ENCODE data around the gene HOXC13. TPM values are rescaled to one million over a fixed set of nuclear protein-coding genes. Genes with fewer than 3 reads are reported as not detected.

HOXC13 gene
- total and polyA plus RNA-seq, 2 experiments from 2014 or later: 0.10 TPM; not detected in 1

DNA sequence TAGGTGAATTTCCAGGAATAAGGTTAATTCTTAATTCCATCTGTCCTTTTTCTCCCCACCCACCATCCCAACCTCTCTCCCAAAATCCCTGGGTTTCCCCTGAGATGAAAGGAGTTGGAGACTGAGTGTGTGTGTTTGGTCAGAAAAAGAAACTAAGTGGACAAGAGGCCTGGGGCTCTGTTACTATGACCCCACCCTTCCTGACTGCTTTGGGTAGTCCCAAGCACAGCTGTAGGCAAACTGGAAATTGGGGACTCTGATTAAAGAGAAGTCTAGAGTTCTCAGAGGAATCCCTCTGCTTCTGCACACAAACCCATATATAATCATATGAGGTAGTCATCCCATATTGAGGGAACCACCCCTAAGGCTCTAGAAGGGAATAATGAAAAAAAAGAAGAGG is 9.1 kb downstream of the HOXC13 start:
- no peak for ATAC-seq

DNA sequence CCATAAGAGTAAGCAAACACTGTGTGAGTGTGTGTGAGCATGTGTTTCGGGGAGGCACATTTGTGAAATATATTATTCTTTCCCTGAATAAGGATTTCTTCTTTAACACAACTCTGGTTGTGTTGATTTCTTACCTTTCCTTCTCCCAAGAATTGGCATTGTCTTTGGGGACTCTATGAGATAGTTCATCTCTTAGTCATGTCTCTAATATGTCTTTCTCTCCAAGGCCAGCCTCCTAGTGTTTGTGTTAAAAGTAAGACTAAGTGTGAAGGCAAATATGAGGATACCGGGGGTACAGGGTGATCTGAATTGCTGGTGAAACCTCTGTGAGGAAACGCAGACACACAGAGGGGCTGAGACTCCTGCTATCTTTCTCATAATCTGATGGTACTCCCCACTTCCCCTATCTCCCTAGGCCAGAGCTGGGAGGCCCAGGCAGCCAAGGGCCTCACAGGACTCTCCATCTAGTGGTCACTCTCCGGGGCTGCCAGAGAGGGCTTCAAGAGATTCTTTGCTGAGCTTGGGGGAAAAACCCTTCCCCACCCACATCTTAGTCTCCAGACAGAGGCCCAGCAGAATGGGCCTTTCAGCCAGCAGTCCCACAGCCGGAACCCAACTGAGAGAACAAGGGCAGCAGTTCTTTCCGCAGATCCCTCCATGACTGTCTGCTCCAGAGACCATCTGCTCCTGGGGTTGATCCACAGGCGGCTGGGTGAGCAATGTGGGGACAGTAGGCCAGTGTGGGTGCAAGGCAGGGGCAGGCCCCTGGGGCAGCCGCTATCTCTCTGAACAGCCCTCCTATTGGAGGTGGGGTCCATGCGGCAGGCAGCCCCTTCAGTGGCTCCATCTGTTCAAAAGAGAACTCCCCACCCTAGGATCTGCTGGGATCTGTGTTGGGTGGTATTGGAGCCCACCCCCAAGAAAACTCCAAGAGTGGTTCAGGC is 10.3 kb downstream of the HOXC13 start:
- H3K4me3 Mint-ChIP-seq: no peak overlapping the region; the same call in 2 of the 3 replicates
- Histone ChIP-seq H3K79me2 (replicated peaks; ENCODE audit: insufficient read depth) (no peaks in the 10 kb centered on the region), H3K4me3 (peak overlapping the region; percentile 39; the same call in 1 of the 2 replicates), H3K4me1 (ENCODE audit: insufficient read depth) (peaks cover 31% of the 10 kb centered on the region), H3K4me2 (peak overlapping the region; percentile 69), H3K9me2 (ENCODE audit: insufficient read depth) (no peaks in the 10 kb centered on the region), H2AFZ (no peak overlapping the region), H4K20me1 (replicated peaks; ENCODE audit: insufficient read depth) (peaks cover 80% of the 10 kb centered on the region), H3F3A (replicated peaks; ENCODE audit: low read depth) (peaks cover 50% of the 10 kb centered on the region), H3K36me3 (ENCODE audit: insufficient read depth) (no peaks in the 10 kb centered on the region), H3K27me3 (ENCODE audit: insufficient read depth) (peaks cover 100% of the 10 kb centered on the region), H3K27ac (ENCODE audit: low read depth) (no peak overlapping the region)
- H3K36me3 Mint-ChIP-seq (ENCODE audit: low read depth): peaks cover 3% of the 10 kb centered on the region; the same call in 1 of the 3 replicates
- peaks cover 100% of the 10 kb centered on the region for H3K27me3 Mint-ChIP-seq (ENCODE audit: insufficient read depth, low read depth, poor library complexity)
- DNase-seq (ENCODE audit: low spot score) (no peak), ATAC-seq (no peak; the same call in 2 of the 3 replicates)
- TF ChIP-seq EZH2 (IDR thresholded peaks at IDR 0.05; ENCODE audit: low read depth, unreplicated experiment) (peak; percentile 75), EZH2phosphoT487 (IDR thresholded peaks at IDR 0.05; ENCODE audit: unreplicated experiment) (peak; percentile 20), ETS1 (IDR thresholded peaks at IDR 0.05) (no peak)
- TF ChIP-seq, protein P1, sequence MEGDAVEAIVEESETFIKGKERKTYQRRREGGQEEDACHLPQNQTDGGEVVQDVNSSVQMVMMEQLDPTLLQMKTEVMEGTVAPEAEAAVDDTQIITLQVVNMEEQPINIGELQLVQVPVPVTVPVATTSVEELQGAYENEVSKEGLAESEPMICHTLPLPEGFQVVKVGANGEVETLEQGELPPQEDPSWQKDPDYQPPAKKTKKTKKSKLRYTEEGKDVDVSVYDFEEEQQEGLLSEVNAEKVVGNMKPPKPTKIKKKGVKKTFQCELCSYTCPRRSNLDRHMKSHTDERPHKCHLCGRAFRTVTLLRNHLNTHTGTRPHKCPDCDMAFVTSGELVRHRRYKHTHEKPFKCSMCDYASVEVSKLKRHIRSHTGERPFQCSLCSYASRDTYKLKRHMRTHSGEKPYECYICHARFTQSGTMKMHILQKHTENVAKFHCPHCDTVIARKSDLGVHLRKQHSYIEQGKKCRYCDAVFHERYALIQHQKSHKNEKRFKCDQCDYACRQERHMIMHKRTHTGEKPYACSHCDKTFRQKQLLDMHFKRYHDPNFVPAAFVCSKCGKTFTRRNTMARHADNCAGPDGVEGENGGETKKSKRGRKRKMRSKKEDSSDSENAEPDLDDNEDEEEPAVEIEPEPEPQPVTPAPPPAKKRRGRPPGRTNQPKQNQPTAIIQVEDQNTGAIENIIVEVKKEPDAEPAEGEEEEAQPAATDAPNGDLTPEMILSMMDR (conservative IDR thresholded peaks at IDR 0.05; ENCODE audit: low read depth in 2 of 2): peak; percentile 13 to 32; a peak in 3 of 4 replicates
- peaks cover 24% of the 10 kb centered on the region for H3K4me1 Mint-ChIP-seq
- H3K27ac Mint-ChIP-seq: no peak overlapping the region
- 0 out of 3 replicates have a peak, but pooled peaks cover under 1% of the 10 kb centered on the region for H3K9me3 Mint-ChIP-seq

More for the DNA sequence above, 9.1 kb downstream of the HOXC13 start:
- DNase-seq (ENCODE audit: low spot score): no peak
- TF ChIP-seq REST (IDR thresholded peaks at IDR 0.05; ENCODE audit: unreplicated experiment) (no peak), EZH2 (IDR thresholded peaks at IDR 0.05; ENCODE audit: low read depth, unreplicated experiment) (peak; percentile 37), POLR2AphosphoS5 (IDR thresholded peaks at IDR 0.05; ENCODE audit: low read depth) (no peak), JUNB (IDR thresholded peaks at IDR 0.05; ENCODE audit: unreplicated experiment) (no peak)
- no peak overlapping the region for H3K4me3 ChIP-seq
- no peak overlapping the region for H2AFZ ChIP-seq
- peaks cover 84% of the 10 kb centered on the region for H4K20me1 ChIP-seq (replicated peaks; ENCODE audit: insufficient read depth)
- no peaks in the 10 kb centered on the region; the same call in 2 of the 3 replicates for H3K9me3 Mint-ChIP-seq
- H3K9me2 ChIP-seq (ENCODE audit: insufficient read depth): no peaks in the 10 kb centered on the region
- H3K4me3 Mint-ChIP-seq: no peak overlapping the region
- no peak overlapping the region for H3K27ac Mint-ChIP-seq
- peaks cover 28% of the 10 kb centered on the region; the same call in 1 of the 2 replicates for H3K4me1 ChIP-seq (ENCODE audit: insufficient read depth)
- no peak overlapping the region for H3K27ac ChIP-seq (ENCODE audit: low read depth)
- no peaks in the 10 kb centered on the region for H3K79me2 ChIP-seq (replicated peaks; ENCODE audit: insufficient read depth)
- peaks cover 100% of the 10 kb centered on the region for H3K27me3 Mint-ChIP-seq (ENCODE audit: insufficient read depth, low read depth, poor library complexity)
- peaks cover 16% of the 10 kb centered on the region for H3K4me1 Mint-ChIP-seq
- H3K36me3 Mint-ChIP-seq (ENCODE audit: low read depth): no peaks in the 10 kb centered on the region; the same call in 2 of the 3 replicates
- H3F3A ChIP-seq (replicated peaks; ENCODE audit: low read depth): peaks cover 50% of the 10 kb centered on the region
- no peak overlapping the region for H3K4me2 ChIP-seq
- H3K36me3 ChIP-seq (ENCODE audit: insufficient read depth): no peaks in the 10 kb centered on the region
- H3K27me3 ChIP-seq (ENCODE audit: insufficient read depth): peaks cover 100% of the 10 kb centered on the region

Data from GM23338 (cell line).